Coronary artery (tissue), 2 donors: ENCODE results near the gene CARD19.

Source experiments
- DNase-seq: peaks from one replicate; pipeline ENCODE4 v3.0.0-alpha.2; 2017; ENCODE audit warnings: low spot score
- H3K27ac ChIP-seq, 2 donors: fragments of 200-600 bp; sonication (generic); one replicate each; pipeline ENCODE4 v1.5.1; 2016 to 2019
- H3K4me3 ChIP-seq: fragments of 200-600 bp; sonication (generic); 2 replicates; pipeline ENCODE4 v1.5.1; 2016; ENCODE audit warnings: mild to moderate bottlenecking, moderate library complexity
- TF ChIP-seq, protein P1 (sequence below): fragments of 200-600 bp; sonication (generic); IDR thresholded peaks from one replicate; pipeline ENCODE4 v1.5.1; 2019; ENCODE audit warnings: antibody characterized with exemption

Gene CARD19

DNA sequence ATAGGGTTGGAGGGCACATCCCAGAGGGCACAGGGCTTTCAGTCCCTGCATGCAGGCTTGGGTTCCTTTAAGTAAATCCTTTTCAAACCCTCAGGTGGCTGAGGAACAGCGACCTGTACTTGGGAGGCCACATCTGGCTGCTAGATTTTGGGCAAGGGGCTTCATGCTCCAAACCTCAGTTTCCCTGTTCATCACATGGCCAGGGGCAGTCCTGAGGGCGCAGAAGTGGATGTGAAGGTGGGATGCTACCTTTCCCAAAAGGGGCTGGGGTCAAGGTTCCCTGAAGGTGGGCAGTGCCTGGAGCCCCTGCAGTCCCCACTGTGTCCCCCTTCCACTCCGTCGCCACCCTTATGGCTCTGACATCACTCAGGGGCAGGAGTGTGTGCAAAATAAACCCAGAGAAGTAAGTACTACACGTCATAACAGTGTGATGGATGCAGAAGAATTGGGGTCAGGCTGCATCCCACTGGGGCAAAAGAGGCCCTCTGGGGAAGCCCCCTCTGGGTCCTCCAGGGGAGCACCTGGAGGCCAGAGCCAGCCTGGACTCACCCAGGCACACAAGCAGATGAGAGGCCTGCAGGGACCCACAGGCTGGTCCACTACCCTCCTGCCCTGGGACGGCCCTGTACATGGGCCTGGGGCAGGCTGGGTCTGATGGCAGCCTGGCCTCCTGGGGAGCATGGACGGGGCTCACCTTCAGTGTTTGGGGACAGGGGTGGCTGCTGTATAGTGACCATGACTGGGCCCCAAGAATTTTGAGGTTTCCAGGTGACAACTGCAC, 1.9 kb upstream of the CARD19 start:
- TF ChIP-seq, protein P1, sequence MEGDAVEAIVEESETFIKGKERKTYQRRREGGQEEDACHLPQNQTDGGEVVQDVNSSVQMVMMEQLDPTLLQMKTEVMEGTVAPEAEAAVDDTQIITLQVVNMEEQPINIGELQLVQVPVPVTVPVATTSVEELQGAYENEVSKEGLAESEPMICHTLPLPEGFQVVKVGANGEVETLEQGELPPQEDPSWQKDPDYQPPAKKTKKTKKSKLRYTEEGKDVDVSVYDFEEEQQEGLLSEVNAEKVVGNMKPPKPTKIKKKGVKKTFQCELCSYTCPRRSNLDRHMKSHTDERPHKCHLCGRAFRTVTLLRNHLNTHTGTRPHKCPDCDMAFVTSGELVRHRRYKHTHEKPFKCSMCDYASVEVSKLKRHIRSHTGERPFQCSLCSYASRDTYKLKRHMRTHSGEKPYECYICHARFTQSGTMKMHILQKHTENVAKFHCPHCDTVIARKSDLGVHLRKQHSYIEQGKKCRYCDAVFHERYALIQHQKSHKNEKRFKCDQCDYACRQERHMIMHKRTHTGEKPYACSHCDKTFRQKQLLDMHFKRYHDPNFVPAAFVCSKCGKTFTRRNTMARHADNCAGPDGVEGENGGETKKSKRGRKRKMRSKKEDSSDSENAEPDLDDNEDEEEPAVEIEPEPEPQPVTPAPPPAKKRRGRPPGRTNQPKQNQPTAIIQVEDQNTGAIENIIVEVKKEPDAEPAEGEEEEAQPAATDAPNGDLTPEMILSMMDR: no peak
- H3K4me3 ChIP-seq: no peak overlapping the region
- H3K27ac ChIP-seq: peak overlapping the region; percentile 92 to 98
- DNase-seq: peak; percentile 77

DNA sequence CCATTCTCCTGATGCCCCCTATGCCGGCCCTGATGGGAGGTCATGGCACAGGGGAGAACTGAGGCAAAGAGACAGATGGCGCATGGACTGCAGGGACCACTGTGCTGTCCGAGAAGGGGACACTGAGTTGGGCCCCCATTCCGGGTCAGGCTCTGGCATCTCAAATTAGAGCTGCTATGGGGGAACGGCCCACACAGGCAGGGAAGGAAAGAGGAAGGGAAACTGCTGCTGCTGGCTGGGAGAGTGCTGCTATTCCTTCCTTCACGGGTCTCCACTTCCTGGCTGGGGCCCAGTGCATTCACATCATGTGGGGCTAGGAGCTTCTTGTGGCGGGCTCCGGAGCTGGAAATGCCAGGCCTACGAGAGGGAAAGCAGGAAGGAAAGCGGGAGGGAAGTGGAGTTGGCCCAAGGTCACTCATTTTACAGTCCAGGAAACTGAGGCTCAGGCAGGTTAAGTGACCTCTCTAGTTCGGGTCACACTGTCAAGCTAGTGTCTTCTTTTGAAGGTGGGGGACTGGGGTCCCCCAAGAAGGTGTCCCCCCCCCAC, 1.3 kb upstream of the CARD19 start:
- DNase-seq: no peak
- Histone ChIP-seq H3K4me3 (peak overlapping the region; percentile 74), H3K27ac (peak overlapping the region; percentile 92 to 98)
- TF ChIP-seq, protein P1: no peak

DNA sequence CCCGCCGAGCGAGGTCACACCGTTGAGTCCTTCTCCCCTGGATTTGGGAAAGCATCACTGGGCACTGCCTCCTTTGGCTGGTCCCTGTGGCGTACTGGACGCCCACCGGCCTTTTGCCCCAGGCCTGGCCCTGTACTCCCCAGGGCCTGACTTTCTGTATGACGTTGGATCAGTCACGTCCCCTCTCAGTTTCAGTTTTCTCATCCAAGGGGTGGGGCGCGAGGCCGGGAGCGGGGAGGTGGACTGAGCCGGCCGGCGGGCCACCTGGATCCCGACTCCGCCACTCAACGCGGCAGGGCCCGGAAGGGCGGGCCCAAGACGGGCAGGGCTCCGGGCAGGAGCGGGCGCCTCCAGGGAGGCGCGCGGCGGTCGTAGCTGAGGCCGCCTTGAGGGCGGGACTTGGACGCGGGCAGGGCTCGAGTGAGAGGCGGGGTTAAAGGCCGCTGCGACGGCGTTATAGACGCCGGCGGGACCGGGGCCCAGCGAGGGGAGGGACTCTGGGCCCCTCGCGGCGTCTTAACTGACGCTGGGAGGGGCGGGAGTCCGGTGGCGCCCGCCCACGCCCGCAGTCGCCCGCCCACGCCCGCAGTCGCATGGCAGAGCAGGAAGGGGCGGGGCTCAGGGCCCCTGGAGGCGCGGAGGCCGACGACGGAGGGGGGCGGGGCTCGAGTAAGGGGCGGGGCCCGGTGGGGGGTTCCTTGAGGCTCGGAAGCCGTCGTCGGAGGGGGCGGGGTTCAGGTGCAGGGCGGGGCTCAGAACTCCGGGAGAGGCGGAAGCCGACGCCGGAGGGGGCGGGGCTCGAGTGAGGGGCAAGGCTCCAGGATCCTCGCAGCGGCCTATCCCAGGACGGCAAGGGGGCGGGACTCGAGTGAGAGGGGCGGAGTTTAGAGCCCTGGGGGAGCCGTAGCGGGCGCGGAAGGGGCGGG, 549 bp upstream of the CARD19 start:
- DNase-seq: peak; percentile 100
- TF ChIP-seq, protein P1: no peak
- Histone ChIP-seq H3K27ac (peak overlapping the region; percentile 92 to 98), H3K4me3 (peak overlapping the region; percentile 91)

DNA sequence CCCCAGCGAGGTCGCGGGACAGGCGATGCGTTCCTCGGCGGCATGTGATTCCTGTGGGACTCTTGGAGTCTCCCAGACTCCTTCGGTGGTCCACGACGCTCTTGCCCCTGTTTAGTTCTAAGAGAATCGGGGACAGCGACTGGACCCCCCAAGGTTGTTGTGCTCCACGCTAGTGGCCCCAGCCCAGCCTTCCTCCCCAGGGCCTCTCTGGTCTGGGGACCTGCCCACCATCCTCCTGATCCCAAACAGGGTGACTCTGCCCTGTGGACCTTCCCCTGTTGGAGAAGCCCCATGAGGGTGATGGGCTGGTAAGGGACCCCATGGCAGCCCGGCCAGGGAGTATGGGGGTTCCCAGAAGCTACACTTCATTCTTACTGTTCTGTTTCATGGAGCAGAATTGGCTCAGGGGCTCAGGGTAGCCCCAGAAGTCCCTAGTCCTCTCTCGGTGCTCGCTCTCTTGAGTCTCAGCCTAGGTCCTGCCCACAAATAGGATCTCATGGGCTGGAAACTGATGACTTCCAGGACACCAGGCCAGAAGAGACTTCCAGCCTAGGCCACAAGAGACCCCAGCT, 880 bp downstream of the CARD19 start:
- TF ChIP-seq, protein P1: no peak
- Histone ChIP-seq H3K27ac (peak overlapping the region; percentile 97 to 98), H3K4me3 (peak overlapping the region; percentile 91)
- DNase-seq: peak; percentile 80

DNA sequence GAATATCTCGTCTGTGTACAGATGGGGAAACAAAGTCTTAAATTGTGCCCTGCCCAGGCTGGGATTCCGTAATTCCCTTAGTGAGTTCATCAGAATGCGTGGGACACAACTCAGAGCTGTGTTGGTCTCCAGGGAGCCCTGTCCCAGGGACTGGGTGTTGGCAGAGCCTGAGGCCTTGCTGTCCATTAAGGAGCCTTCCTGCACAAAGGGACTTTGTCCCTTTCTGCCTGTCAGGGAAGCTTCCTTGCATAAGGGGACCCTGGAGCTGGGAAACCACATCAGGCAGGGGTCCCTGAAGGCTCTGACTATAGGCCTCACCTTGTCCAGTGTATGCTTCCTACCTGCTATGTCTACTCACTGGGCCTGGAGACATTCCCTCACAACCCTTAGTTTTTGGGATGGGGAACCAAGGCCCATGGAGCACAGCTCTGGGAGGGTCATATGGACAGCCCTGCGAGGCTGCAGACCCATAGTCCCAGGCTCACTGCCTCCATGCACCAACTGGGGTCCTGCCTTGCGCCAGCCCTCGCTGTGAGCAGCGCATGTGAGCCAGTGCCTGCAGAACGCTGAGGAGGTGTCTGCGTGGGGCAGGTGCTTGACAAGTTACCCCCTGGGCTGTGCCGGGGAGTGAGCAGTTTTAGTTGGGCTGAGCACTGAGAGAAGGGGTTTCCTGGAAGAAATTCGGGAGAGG, 1.6 kb downstream of the CARD19 start:
- Histone ChIP-seq H3K27ac (peak overlapping the region; percentile 97 to 98), H3K4me3 (peak overlapping the region; percentile 91)
- TF ChIP-seq, protein P1: no peak
- peak; percentile 83 for DNase-seq

DNA sequence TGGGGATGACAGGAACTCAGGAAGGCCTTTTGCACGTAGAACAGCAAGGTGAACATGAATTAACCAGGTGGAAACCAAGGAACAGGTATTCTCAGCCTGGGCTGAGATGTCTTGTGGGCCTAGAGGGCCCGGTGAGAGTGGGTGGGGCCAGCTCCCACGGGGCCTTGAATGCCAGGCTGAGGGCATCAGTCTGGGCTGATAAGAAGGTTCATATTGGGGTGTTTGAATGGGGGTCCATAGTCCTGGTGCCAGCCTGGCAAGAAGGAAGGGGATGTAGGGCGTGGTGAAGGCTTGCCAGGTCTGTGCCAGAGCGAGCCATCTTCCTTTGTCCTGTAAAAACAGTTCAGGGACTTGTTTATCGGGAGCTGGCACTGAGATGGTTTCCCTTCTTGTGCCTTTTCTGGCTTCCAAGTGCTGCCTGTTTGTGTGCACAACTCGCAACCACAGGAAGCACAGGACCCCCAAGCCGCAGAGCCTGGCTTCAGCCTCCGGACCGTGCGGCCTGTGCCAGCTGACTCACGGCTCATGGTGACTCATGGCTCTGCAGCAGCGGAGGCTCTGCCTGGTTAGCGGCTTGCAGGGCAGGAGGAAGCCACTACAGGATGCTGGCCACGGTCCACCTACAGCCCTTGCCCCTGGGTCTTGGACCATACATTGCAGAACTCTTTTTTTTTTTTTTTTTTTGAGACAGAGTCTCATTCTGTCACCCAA, 2.4 kb downstream of the CARD19 start:
- peak overlapping the region; percentile 97 to 98 for H3K27ac ChIP-seq
- TF ChIP-seq, protein P1: no peak
- peak; percentile 96 for DNase-seq
- H3K4me3 ChIP-seq: peak overlapping the region; percentile 91
